Caco-2 (cell line): ENCODE measurements around the gene PTPRB. TPM values are rescaled to one million over a fixed set of nuclear protein-coding genes. Genes with fewer than 3 reads are reported as not detected.
A peak's percentile ranks its signal among the peaks of the same experiment; 100 is the strongest.

ENCODE experiments used
- BruUV-seq: library from RNA; stranded (reverse); fragments of 400-500 nt; replicated peaks from 2 replicates; lab custom pipeline; 2021; lab: Mats Ljungman, UMichigan
- CTCF ChIA-PET: fragments of 300-600 bp; sonication (Branson Sonifier 250); formaldehyde crosslinking; loops from one replicate; lab custom pipeline; 2022; ENCODE audit warnings: antibody characterized with exemption; lab: Charles Lee
- POLR2A ChIA-PET: fragments of 300-600 bp; sonication (Branson Sonifier 250); formaldehyde crosslinking; loops from one replicate; lab custom pipeline; 2022; ENCODE audit warnings: antibody characterized with exemption; lab: Charles Lee
- DNase-seq, 2 experiments: peaks; one replicate each; pipeline versions ENCODE4 v3.0.0 to v3.0.0-alpha.2; 2020 to 2022
- H3K27me3 ChIP-seq: replicated peaks from 2 replicates; pipeline ENCODE4 v1.6.0; 2011; ENCODE audit warnings: low read length; ENCODE audit not compliant: control insufficient read depth, insufficient read depth
- H3K36me3 ChIP-seq: 2 replicates; pipeline ENCODE4 v1.5.1; 2011; ENCODE audit warnings: low read length; ENCODE audit not compliant: control insufficient read depth, insufficient read depth
- H3K4me1 ChIP-seq: fragments of 250-450 bp; sonication (Bioruptor Pico); 2 replicates; pipeline ENCODE4 v1.5.1; 2020; ENCODE audit warnings: mild to moderate bottlenecking
- H3K4me3 ChIP-seq: 2 replicates; pipeline ENCODE4 v1.5.1; 2011; ENCODE audit warnings: low read depth, mild to moderate bottlenecking, control low read depth, low read length
- H3K9me3 ChIP-seq: fragments of 250-450 bp; sonication (Bioruptor Pico); 2 replicates; pipeline ENCODE4 v1.5.1; 2020; ENCODE audit warnings: mild to moderate bottlenecking, moderate library complexity
- H3K27ac Mint-ChIP-seq: one replicate; pipeline ENCODE4 v1.8.0; 2022; ENCODE audit warnings: mixed read lengths; ENCODE audit not compliant: unreplicated experiment
- H3K27me3 Mint-ChIP-seq: one replicate; pipeline ENCODE4 v1.8.0; 2022; ENCODE audit warnings: mixed read lengths; ENCODE audit not compliant: insufficient read depth, unreplicated experiment
- H3K36me3 Mint-ChIP-seq: one replicate; pipeline ENCODE4 v1.8.0; 2022; ENCODE audit warnings: mild to moderate bottlenecking, mixed read lengths; ENCODE audit not compliant: insufficient read depth, unreplicated experiment
- H3K4me1 Mint-ChIP-seq: one replicate; pipeline ENCODE4 v1.8.0; 2022; ENCODE audit warnings: low read depth, mixed read lengths; ENCODE audit not compliant: unreplicated experiment
- H3K4me3 Mint-ChIP-seq: one replicate; pipeline ENCODE4 v1.8.0; 2022; ENCODE audit warnings: mild to moderate bottlenecking, moderate library complexity, mixed read lengths; ENCODE audit not compliant: unreplicated experiment
- H3K9me3 Mint-ChIP-seq: one replicate; pipeline ENCODE4 v1.8.0; 2022; ENCODE audit warnings: mixed read lengths; ENCODE audit not compliant: unreplicated experiment
- CTCF ChIP-seq, 2 experiments: fragments of 200-600 bp in 1 of 2; IDR thresholded peaks; 1 replicate in 1 of 2; 2 replicates in 1 of 2; pipeline versions ENCODE4 v1.5.1 to v1.8.0; 2011 to 2022; ENCODE audit warnings: antibody characterized with exemption in 1 of 2, control low read depth in 1 of 2, inconsistent platforms in 1 of 2, low read depth in 1 of 2, low read length in 1 of 2, mild to moderate bottlenecking in 1 of 2, moderate library complexity in 1 of 2; ENCODE audit not compliant: insufficient read depth in 1 of 2, severe bottlenecking in 1 of 2, unreplicated experiment in 1 of 2
- intact Hi-C: fragments of 100-400 bp; cut with micrococcal nuclease; formaldehyde crosslinking; loops from one replicate; pipeline ENCODE4 v1.10.0; 2022; ENCODE audit not compliant: unreplicated experiment
- total RNA-seq: library from RNA; stranded (reverse); gene quantifications from 2 replicates; pipeline ENCODE4 v1.2.3, GENCODE V29; 2022

PTPRB gene
- total RNA-seq, 1 experiment from 2014 or later, result 0.73 TPM

- BruUV-seq, result no TSS peak
- no peak overlapping the region for H3K4me3 Mint-ChIP-seq
- no peaks in the 10 kb centered on the region for H3K9me3 Mint-ChIP-seq
- Histone ChIP-seq H3K36me3 (no peaks in the 10 kb centered on the region), H3K27me3 (no peaks in the 10 kb centered on the region), H3K9me3 (no peaks in the 10 kb centered on the region), H3K4me1 (no peaks in the 10 kb centered on the region), H3K4me3 (no peak overlapping the region)
- CTCF ChIA-PET, result interaction anchor here (0.5 to 1.4 kb wide), 7 partner anchors 142 to 1244 kb away, joined by 3 to 9 read pairs (median 5); partner anchors contain the start of gene KCNMB4
- POLR2A ChIA-PET, result no interaction called here
- no peak overlapping the region for H3K27ac Mint-ChIP-seq
- H3K27me3 Mint-ChIP-seq, result no peaks in the 10 kb centered on the region
- no peak for TF ChIP-seq CTCF (IDR thresholded peaks at IDR 0.05; ENCODE audit: insufficient read depth in 1 of 2, low read depth in 1 of 2, low read length in 1 of 2, severe bottlenecking in 1 of 2, unreplicated experiment in 1 of 2)
- no peaks in the 10 kb centered on the region for H3K36me3 Mint-ChIP-seq
- intact Hi-C loops, result loop anchor here (1.0 kb wide), 4 partner anchors 175 to 698 kb away; partner anchors contain the start of gene KCNMB4
- no peaks in the 10 kb centered on the region for H3K4me1 Mint-ChIP-seq
- no peak for DNase-seq
These were observed 60.0 kb downstream of the PTPRB start for GRCh38 chr12:70577283-70577634.

GRCh38 chr12:70576341-70577282 lies 60.6 kb downstream of the PTPRB start:
- H3K4me1 ChIP-seq, result no peaks in the 10 kb centered on the region
- H3K9me3 ChIP-seq, result no peaks in the 10 kb centered on the region
- intact Hi-C loops, result loop anchor here (1.0 kb wide), 4 partner anchors 174 to 697 kb away; partner anchors contain the start of gene KCNMB4
- Mint-ChIP-seq H3K4me1 (no peaks in the 10 kb centered on the region), H3K27ac (no peak overlapping the region), H3K36me3 (no peaks in the 10 kb centered on the region), H3K27me3 (no peaks in the 10 kb centered on the region), H3K9me3 (no peaks in the 10 kb centered on the region), H3K4me3 (no peak overlapping the region)
- BruUV-seq, result no TSS peak
- ChIA-PET POLR2A (no interaction called here), CTCF (interaction anchor here (0.5 to 1.4 kb wide), 7 partner anchors 143 to 1243 kb away, joined by 3 to 9 read pairs (median 5); partner anchors contain the start of gene KCNMB4)
- H3K4me3 ChIP-seq, result no peak overlapping the region
- DNase-seq, result peak in 1 of 2 experiments; percentile 57
- no peaks in the 10 kb centered on the region for H3K36me3 ChIP-seq
- peak; percentile 77 for TF ChIP-seq CTCF (IDR thresholded peaks at IDR 0.05; ENCODE audit: insufficient read depth in 1 of 2, low read depth in 1 of 2, low read length in 1 of 2, severe bottlenecking in 1 of 2, unreplicated experiment in 1 of 2)
- H3K27me3 ChIP-seq, result no peaks in the 10 kb centered on the region

- H3K27me3 ChIP-seq, result no peaks in the 10 kb centered on the region
- H3K36me3 ChIP-seq, result no peaks in the 10 kb centered on the region
- Mint-ChIP-seq H3K4me1 (no peaks in the 10 kb centered on the region), H3K4me3 (no peak overlapping the region), H3K27ac (no peak overlapping the region), H3K27me3 (peaks cover 3% of the 10 kb centered on the region), H3K9me3 (no peaks in the 10 kb centered on the region), H3K36me3 (no peaks in the 10 kb centered on the region)
- no peaks in the 10 kb centered on the region for H3K9me3 ChIP-seq
- ChIA-PET POLR2A (no interaction called here), CTCF (no interaction called here)
- DNase-seq, result no peak
- no peaks in the 10 kb centered on the region for H3K4me1 ChIP-seq
- no TSS peak for BruUV-seq
- intact Hi-C loops, result no loop called here
- no peak overlapping the region for H3K4me3 ChIP-seq
- TF ChIP-seq CTCF (IDR thresholded peaks at IDR 0.05; ENCODE audit: insufficient read depth in 1 of 2, low read depth in 1 of 2, low read length in 1 of 2, severe bottlenecking in 1 of 2, unreplicated experiment in 1 of 2), result no peak
These were observed 65.4 kb downstream of the PTPRB start for GRCh38 chr12:70571705-70572268.
